Endothelial cell (in vitro differentiated cells): ENCODE results near the gene TUBA1B. TPM values are rescaled to one million over a fixed set of nuclear protein-coding genes. Genes with fewer than 3 reads are reported as not detected.

ENCODE experiments used
- DNase-seq: peaks from one replicate; pipeline ENCODE4 v3.0.0; 2021; ENCODE audit warnings: low spot score
- H3K27ac Mint-ChIP-seq: one replicate; pipeline ENCODE4 v1.8.0; 2021; ENCODE audit warnings: mixed read lengths, inconsistent platforms; ENCODE audit not compliant: unreplicated experiment
- H3K27me3 Mint-ChIP-seq: one replicate; pipeline ENCODE4 v1.8.0; 2021; ENCODE audit warnings: mild to moderate bottlenecking, moderate library complexity, mixed read lengths, inconsistent platforms; ENCODE audit not compliant: unreplicated experiment
- H3K36me3 Mint-ChIP-seq: one replicate; pipeline ENCODE4 v1.8.0; 2021; ENCODE audit warnings: mild to moderate bottlenecking, low read depth, mixed read lengths, inconsistent platforms; ENCODE audit not compliant: unreplicated experiment
- H3K4me1 Mint-ChIP-seq: one replicate; pipeline ENCODE4 v1.8.0; 2021; ENCODE audit warnings: mild to moderate bottlenecking, mixed read lengths, inconsistent platforms; ENCODE audit not compliant: unreplicated experiment
- H3K4me3 Mint-ChIP-seq: one replicate; pipeline ENCODE4 v1.8.0; 2021; ENCODE audit warnings: mild to moderate bottlenecking, mixed read lengths, inconsistent platforms; ENCODE audit not compliant: unreplicated experiment
- H3K9me3 Mint-ChIP-seq: one replicate; pipeline ENCODE4 v1.8.0; 2021; ENCODE audit warnings: mixed read lengths, inconsistent platforms; ENCODE audit not compliant: unreplicated experiment
- CTCF ChIP-seq: fragments of 200-600 bp; sonication (generic); IDR thresholded peaks from one replicate; pipeline ENCODE4 v1.5.0; 2021; ENCODE audit warnings: antibody characterized with exemption; ENCODE audit not compliant: unreplicated experiment
- total RNA-seq: library from RNA; stranded (reverse); fragmentation: NEBNext Ultra II Directional; extraction: Animal tissue kit (Norgen Biotek cat#: 25700); gene quantifications from one replicate; pipeline ENCODE4 v1.2.1, GENCODE V29; 2021; ENCODE audit not compliant: unreplicated experiment

Gene TUBA1B
- total RNA-seq, 1 donor from 2014 or later: 915 TPM

- no peak for TF ChIP-seq CTCF
- H3K36me3 Mint-ChIP-seq: peaks cover 31% of the 10 kb centered on the region
Observed at GRCh38 chr12:49126852-49127763, 4.1 kb downstream of the TUBA1B start.

GRCh38 chr12:49121047-49121696 lies 10.0 kb downstream of the TUBA1B start:
- no peaks in the 10 kb centered on the region for H3K9me3 Mint-ChIP-seq
- peaks cover 6% of the 10 kb centered on the region for H3K27me3 Mint-ChIP-seq
- no peak overlapping the region for H3K27ac Mint-ChIP-seq
- no peaks in the 10 kb centered on the region for H3K36me3 Mint-ChIP-seq
- peak; percentile 32 for TF ChIP-seq CTCF
- no peak overlapping the region for H3K4me3 Mint-ChIP-seq
- no peaks in the 10 kb centered on the region for H3K4me1 Mint-ChIP-seq
- DNase-seq: peak; percentile 37

More at GRCh38 chr12:49126852-49127763, 4.1 kb downstream of the TUBA1B start:
- Mint-ChIP-seq H3K27me3 (peaks cover 15% of the 10 kb centered on the region), H3K9me3 (no peaks in the 10 kb centered on the region), H3K4me3 (peak overlapping the region; percentile 72), H3K27ac (peak overlapping the region; percentile 84), H3K4me1 (peaks cover 22% of the 10 kb centered on the region)
- no peak for DNase-seq

- Mint-ChIP-seq H3K9me3 (no peaks in the 10 kb centered on the region), H3K27me3 (peaks cover 11% of the 10 kb centered on the region), H3K4me1 (peaks cover 31% of the 10 kb centered on the region), H3K36me3 (peaks cover 1% of the 10 kb centered on the region), H3K4me3 (peak overlapping the region; percentile 99), H3K27ac (peak overlapping the region; percentile 96)
- no peak for DNase-seq
- no peak for TF ChIP-seq CTCF
Observed at GRCh38 chr12:49111206-49111605, 20.0 kb downstream of the TUBA1B start.

GRCh38 chr12:49110464-49111155 lies 20.6 kb downstream of the TUBA1B start, which contains the start of gene LMBR1L:
LMBR1L (minus strand) TSS chr12:49110847; CDS start chr12:49110555, 292 bp downstream.
- H3K4me3 Mint-ChIP-seq: peak within 1 kb of the TSS; percentile 99
- peaks cover 4% of the 10 kb centered on the region for H3K36me3 Mint-ChIP-seq
- peak; percentile 88 for DNase-seq
- peak; percentile 37 for TF ChIP-seq CTCF
- H3K27ac Mint-ChIP-seq: peak within 1 kb of the TSS; percentile 96
- H3K27me3 Mint-ChIP-seq: peaks cover 11% of the 10 kb centered on the region
- no peaks in the 10 kb centered on the region for H3K9me3 Mint-ChIP-seq
- H3K4me1 Mint-ChIP-seq: peaks cover 36% of the 10 kb centered on the region
